KMS-11 (cell line): ENCODE measurements around the gene ERC2.

Source experiments
- H2AFZ ChIP-seq: fragments of 200-600 bp; sonication (generic); 2 replicates; pipeline ENCODE4 v1.6.1; 2016; ENCODE audit warnings: antibody characterized with exemption, mixed run types, low read depth
- H3K27ac ChIP-seq: fragments of 200-600 bp; sonication (generic); 2 replicates; pipeline ENCODE4 v1.6.1; 2016; ENCODE audit warnings: mild to moderate bottlenecking, mixed run types
- H3K27me3 ChIP-seq: fragments of 200-600 bp; sonication (generic); 2 replicates; pipeline ENCODE4 v1.6.1; 2017; ENCODE audit warnings: mild to moderate bottlenecking, low read depth, mixed run types, moderate library complexity; ENCODE audit not compliant: insufficient read depth
- H3K36me3 ChIP-seq: fragments of 200-600 bp; sonication (generic); 2 replicates; pipeline ENCODE4 v1.6.1; 2017; ENCODE audit warnings: mild to moderate bottlenecking, mixed run types; ENCODE audit not compliant: insufficient read depth
- H3K4me1 ChIP-seq: fragments of 200-600 bp; sonication (generic); 2 replicates; pipeline ENCODE4 v1.6.1; 2016; ENCODE audit warnings: mild to moderate bottlenecking, low read depth, mixed run types; ENCODE audit not compliant: poor library complexity, severe bottlenecking
- H3K4me2 ChIP-seq: fragments of 200-600 bp; sonication (generic); 2 replicates; pipeline ENCODE4 v1.7.0; 2016; ENCODE audit warnings: mild to moderate bottlenecking, mixed run types
- H3K4me3 ChIP-seq: fragments of 200-600 bp; sonication (generic); IDR thresholded peaks from 2 replicates; pipeline ENCODE4 v1.6.1; 2017; ENCODE audit warnings: low read depth, low read length, mixed read lengths; ENCODE audit not compliant: insufficient read depth
- H3K79me2 ChIP-seq: fragments of 200-600 bp; sonication (generic); 2 replicates; pipeline ENCODE4 v1.6.1; 2016; ENCODE audit warnings: low read depth, mixed run types; ENCODE audit not compliant: insufficient read depth
- H3K9ac ChIP-seq: fragments of 200-600 bp; sonication (generic); 2 replicates; pipeline ENCODE4 v1.6.1; 2016; ENCODE audit warnings: mild to moderate bottlenecking, mixed run types
- H4K20me1 ChIP-seq: fragments of 200-600 bp; sonication (generic); 2 replicates; pipeline ENCODE4 v1.6.1; 2016; ENCODE audit warnings: mild to moderate bottlenecking, mixed run types; ENCODE audit not compliant: insufficient read depth
- CTCF ChIP-seq: fragments of 200-600 bp; sonication (generic); conservative IDR thresholded peaks from 2 replicates; pipeline ENCODE4 v1.6.1; 2017; ENCODE audit warnings: low read depth, mild to moderate bottlenecking, antibody characterized with exemption, low read length, moderate library complexity, mixed read lengths

ERC2 gene

GRCh38 chr3:55826097-55826496 lies 642.2 kb downstream of the ERC2 start:
- Histone ChIP-seq H3K9ac (no peak overlapping the region), H3K27me3 (no peaks in the 10 kb centered on the region), H3K79me2 (no peaks in the 10 kb centered on the region), H3K4me1 (no peaks in the 10 kb centered on the region), H3K4me3 (no peak overlapping the region), H3K36me3 (no peaks in the 10 kb centered on the region), H3K4me2 (no peak overlapping the region), H4K20me1 (no peaks in the 10 kb centered on the region), H2AFZ (no peak overlapping the region), H3K27ac (no peak overlapping the region)
- TF ChIP-seq CTCF, result no peak

GRCh38 chr3:55824406-55824805 lies 643.9 kb downstream of the ERC2 start:
- Histone ChIP-seq H3K4me3 (no peak overlapping the region), H3K79me2 (no peaks in the 10 kb centered on the region), H3K36me3 (no peaks in the 10 kb centered on the region), H3K9ac (no peak overlapping the region), H3K4me2 (no peak overlapping the region), H4K20me1 (no peaks in the 10 kb centered on the region), H3K4me1 (no peaks in the 10 kb centered on the region), H2AFZ (no peak overlapping the region), H3K27ac (no peak overlapping the region), H3K27me3 (no peaks in the 10 kb centered on the region)
- no peak for TF ChIP-seq CTCF

- no peaks in the 10 kb centered on the region for H3K79me2 ChIP-seq
- H3K27ac ChIP-seq, result no peak overlapping the region
- no peaks in the 10 kb centered on the region for H3K27me3 ChIP-seq
- H3K4me3 ChIP-seq, result no peak overlapping the region
- H3K4me2 ChIP-seq, result no peak overlapping the region
- no peaks in the 10 kb centered on the region for H4K20me1 ChIP-seq
- TF ChIP-seq CTCF, result no peak
- no peaks in the 10 kb centered on the region for H3K36me3 ChIP-seq
- no peak overlapping the region for H3K9ac ChIP-seq
- H2AFZ ChIP-seq, result no peak overlapping the region
- no peaks in the 10 kb centered on the region for H3K4me1 ChIP-seq
These were observed 644.4 kb downstream of the ERC2 start for GRCh38 chr3:55823829-55824228.

GRCh38 chr3:55823001-55823400 lies 645.3 kb downstream of the ERC2 start:
- TF ChIP-seq CTCF, result no peak
- no peaks in the 10 kb centered on the region for H3K27me3 ChIP-seq
- no peaks in the 10 kb centered on the region for H4K20me1 ChIP-seq
- no peaks in the 10 kb centered on the region for H3K36me3 ChIP-seq
- no peak overlapping the region for H3K9ac ChIP-seq
- no peaks in the 10 kb centered on the region for H3K4me1 ChIP-seq
- H3K79me2 ChIP-seq, result no peaks in the 10 kb centered on the region
- H3K27ac ChIP-seq, result no peak overlapping the region
- no peak overlapping the region for H2AFZ ChIP-seq
- no peak overlapping the region for H3K4me2 ChIP-seq
- no peak overlapping the region for H3K4me3 ChIP-seq

- TF ChIP-seq CTCF, result no peak
- Histone ChIP-seq H3K27me3 (no peaks in the 10 kb centered on the region), H3K27ac (no peak overlapping the region), H3K4me2 (no peak overlapping the region), H3K79me2 (no peaks in the 10 kb centered on the region), H4K20me1 (no peaks in the 10 kb centered on the region), H2AFZ (no peak overlapping the region), H3K36me3 (no peaks in the 10 kb centered on the region), H3K4me1 (no peaks in the 10 kb centered on the region), H3K9ac (no peak overlapping the region), H3K4me3 (no peak overlapping the region)
These were observed 649.3 kb downstream of the ERC2 start for GRCh38 chr3:55819005-55819404.
